NCI-H1436 treated with DMSO at 0.1 percent for 48 hours (cell line): Measurements from ENCODE around the gene TCERG1L.

Experiments used
- DNase-seq: peaks from one replicate; lab custom pipeline; 2025; lab: John Stamatoyannopoulos, UW

The TCERG1L gene

GRCh38 chr10:131125511-131126225 is 185.9 kb downstream of the TCERG1L start:
- DNase-seq, result no peak

DNA sequence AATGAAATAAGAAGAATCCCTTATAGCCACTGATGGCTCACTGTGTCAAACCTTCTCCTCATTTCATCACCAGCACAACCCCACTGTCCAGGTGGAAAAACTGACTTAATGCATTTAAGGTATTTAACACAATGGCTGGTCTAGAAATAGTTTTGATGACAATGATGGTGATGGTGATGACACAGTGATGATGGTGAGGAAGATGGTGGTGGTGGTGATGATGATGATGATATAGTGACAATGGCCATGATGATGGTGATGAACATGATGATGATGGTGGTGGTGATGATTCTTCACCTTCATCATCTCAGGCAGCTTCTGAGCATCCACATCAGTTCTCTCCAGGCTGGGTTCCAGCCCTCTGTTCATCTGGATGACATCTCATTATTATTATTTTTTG is 186.6 kb downstream of the TCERG1L start:
- no peak for DNase-seq

DNA sequence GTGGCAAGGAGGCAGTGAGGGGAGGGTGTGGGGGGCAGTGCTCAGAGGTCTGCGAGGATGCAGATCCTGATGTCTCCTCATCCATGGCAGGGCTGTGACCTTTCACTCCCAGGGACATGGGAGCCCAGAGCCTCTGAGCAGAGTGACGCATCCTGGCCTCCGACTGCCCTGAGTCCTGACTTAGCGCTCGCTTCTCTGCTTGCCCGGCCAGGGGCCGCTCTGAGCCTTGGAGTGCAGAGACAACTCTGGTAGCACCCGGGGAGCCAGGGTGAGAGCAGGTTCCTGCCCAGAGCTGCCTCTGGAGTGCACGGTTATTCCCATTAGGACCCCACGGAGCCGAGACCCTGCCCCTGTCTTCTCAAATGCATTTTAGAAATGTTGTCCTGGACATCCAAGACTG is 188.0 kb downstream of the TCERG1L start:
- no peak for DNase-seq

- DNase-seq, result no peak
Measured at GRCh38 chr10:131121511-131122035, 189.9 kb downstream of the TCERG1L start.

GRCh38 chr10:131119626-131120355 is 191.7 kb downstream of the TCERG1L start:
- no peak for DNase-seq

GRCh38 chr10:131117416-131118212 is 193.9 kb downstream of the TCERG1L start:
- DNase-seq, result no peak

DNA sequence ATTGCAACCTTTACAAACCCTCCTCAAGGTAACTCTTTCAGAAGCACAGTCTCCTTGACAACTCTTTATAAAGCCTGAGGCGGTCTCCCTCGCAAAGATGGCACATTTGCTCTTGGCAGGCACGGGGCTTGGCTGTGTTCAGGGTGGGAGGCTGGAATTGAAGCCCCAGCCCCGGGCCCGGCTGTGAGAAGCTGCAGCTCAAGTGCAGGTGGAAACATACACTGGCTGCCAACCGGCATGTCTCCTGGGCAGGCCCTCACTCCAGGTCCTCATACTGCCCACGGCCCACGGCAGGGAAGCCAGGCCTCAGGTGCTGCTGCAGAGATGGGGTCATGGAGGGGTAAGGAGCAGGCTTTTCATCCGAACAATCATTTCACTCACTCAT is 194.5 kb downstream of the TCERG1L start:
- DNase-seq, result no peak

DNA sequence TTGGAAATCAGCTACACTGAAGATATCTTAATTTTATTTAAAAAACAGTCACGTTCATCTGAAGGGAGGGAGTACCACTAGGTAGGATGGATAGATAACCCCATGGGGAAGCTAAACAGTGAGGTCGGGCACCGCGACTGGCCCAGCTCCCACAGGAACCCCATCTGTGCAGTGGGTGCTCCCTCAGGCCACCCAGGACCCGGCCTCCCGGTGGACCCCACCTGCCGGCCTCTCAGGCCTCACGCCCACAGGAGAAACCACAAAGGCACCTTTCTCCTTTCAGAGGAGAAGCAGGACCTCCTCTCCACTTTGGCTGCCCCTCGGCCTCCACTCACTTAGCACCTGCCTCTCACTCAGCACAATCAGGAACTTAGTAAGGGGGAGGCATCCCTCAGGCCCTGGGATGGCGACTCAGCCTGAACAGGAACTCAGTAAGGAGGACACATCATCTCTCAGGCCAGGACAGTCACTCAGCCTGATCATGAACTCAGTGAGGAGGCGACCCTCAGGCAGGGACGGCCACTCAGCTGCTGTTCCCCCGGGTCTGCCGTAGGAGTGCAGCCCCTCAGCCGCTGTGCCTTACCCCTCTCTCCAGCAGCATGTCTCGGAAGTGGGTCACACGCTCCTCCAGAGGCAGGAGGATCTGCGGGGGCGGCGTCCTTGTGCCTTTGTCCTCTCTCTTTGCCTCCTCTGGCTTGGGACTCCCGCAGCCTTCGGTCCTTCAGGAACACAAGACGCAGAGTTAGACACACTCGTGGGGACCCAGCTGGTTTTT is 195.1 kb downstream of the TCERG1L start:
- DNase-seq, result no peak

- DNase-seq, result no peak
Measured at GRCh38 chr10:131115801-131116200, 195.7 kb downstream of the TCERG1L start.

GRCh38 chr10:131115321-131115720 is 196.2 kb downstream of the TCERG1L start:
- DNase-seq, result no peak

DNA sequence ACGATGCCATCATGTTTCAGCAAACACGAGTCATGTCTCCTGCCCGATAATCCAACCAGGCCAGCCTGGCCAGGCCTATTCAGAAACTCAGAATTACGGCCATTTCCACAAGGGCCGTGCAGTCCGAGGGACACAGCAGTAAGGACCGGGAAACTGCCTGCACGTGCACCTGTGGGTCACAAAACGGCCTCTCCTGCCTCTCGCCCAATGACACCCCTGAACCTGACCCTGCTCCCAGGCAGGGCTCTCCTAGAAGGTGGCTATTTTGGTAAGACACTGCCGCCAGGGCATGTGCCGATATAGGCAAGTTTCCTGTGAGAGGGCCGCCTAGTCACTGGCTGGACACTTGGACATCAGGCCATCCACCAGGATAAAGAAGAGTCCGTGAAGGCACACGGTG is 196.7 kb downstream of the TCERG1L start:
- no peak for DNase-seq

- DNase-seq, result no peak
Measured at GRCh38 chr10:131113709-131114291, 197.7 kb downstream of the TCERG1L start.

GRCh38 chr10:131113165-131113564 is 198.4 kb downstream of the TCERG1L start:
- DNase-seq, result no peak

- no peak for DNase-seq
Measured at GRCh38 chr10:131112691-131113090, 198.8 kb downstream of the TCERG1L start.

GRCh38 chr10:131111471-131112080 is 199.9 kb downstream of the TCERG1L start:
- DNase-seq, result no peak

GRCh38 chr10:131111007-131111406 is 200.5 kb downstream of the TCERG1L start:
- DNase-seq, result no peak

DNA sequence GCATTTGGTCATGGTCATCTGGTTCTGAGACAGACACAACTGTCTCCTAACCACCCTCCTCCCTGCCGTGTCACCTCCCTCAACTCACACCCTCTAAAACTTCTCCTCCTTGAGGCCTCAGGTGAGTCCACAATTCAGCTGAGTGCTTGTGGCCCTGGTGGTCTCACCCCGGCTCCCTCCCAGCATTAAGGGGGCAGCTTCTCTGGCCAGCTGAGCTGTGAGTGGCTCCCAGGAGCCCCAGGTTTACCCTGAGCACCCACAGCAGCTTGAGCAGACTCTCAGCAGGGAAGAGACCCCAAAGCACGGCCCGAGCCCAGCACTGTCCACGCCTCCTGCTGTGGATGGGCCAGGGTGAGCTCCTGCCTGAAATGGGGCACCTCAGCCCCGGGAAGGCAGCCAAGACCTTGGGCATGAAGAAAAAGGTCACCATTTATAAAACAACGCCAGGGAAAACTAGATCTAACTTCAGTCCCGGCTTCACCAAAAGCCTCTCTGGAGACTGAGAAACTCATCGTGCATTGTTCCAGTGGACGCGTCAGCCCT is 201.2 kb downstream of the TCERG1L start:
- no peak for DNase-seq

DNA sequence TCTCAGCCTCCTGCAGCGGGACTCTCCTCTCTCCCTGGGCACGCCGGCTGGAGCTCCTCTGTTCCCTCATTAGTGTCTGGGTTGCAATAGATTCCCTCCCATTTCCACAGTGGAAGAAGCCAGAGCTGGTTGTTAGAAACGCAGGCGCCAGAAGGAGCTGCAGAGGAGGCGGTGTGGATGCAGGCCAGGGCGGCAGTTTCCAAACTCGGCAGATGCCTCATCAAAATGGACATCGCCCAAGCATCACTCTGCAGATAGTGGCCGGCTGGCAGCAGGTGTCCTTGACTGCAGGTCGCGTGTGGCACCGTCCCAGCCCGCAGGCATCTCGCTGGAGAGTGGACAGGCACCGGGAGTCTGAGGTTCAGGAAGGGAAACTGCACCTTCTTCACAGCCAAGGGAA is 201.8 kb downstream of the TCERG1L start:
- DNase-seq, result no peak

DNA sequence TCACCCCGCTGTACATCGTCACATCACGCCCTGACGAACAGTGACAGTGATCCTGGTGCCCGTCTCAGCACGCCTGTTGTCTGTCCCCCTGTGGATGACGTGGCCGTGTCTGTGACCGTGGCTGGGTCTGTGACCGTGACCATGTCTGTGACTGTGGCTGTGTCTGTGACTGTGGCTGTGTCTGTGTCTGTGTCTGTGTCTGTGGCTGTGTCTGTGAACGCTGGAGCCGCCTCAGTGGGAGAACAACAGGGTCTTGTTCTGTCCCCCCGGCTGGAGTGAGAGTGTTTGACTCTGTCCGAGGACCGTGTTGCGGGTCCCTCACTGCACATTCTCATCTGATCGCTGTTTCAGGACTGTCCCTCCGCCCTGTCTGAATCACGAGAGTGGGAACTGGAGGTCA is 202.2 kb downstream of the TCERG1L start:
- no peak for DNase-seq

DNA sequence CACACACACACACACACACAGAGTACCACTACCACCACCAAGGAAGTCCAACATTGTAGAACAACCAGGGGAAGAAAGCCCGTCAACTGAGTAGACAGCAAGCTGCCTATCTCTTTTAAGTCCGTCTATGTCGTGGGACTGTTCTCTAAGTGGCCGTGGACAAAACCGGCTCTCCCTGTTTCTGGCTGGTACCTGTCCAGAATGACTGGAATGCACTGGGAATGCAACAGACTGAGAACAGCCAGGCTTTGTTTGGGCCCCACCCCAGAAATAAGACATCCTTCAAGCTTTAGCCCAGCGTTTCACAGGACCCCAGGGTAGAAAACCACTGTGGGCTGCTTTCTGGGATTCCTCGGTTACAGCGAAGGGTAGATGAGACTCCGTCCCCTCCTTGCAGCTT is 203.6 kb downstream of the TCERG1L start:
- DNase-seq, result no peak

DNA sequence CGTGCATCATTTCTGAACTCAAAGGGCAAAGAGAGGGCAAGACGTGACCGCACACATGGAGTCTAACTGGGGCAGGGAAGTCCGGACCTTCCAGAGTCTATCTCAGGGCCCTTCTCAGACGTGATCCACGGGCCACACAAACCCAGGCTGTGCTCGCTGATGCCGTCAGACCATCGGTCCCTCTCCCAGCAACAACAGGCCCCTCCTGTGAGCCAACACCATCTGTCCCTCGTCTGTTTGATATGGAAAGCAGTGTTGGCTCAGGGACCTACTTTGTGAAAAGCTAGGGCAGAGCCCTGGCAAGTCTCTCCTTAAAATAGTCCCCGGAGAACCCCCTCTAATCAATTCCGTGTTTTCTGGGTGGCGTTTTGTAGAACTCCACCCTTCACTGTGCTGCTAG is 208.8 kb downstream of the TCERG1L start:
- DNase-seq, result no peak
